ENCODE results near the gene ZNF318.

ZNF318 gene

DNA sequence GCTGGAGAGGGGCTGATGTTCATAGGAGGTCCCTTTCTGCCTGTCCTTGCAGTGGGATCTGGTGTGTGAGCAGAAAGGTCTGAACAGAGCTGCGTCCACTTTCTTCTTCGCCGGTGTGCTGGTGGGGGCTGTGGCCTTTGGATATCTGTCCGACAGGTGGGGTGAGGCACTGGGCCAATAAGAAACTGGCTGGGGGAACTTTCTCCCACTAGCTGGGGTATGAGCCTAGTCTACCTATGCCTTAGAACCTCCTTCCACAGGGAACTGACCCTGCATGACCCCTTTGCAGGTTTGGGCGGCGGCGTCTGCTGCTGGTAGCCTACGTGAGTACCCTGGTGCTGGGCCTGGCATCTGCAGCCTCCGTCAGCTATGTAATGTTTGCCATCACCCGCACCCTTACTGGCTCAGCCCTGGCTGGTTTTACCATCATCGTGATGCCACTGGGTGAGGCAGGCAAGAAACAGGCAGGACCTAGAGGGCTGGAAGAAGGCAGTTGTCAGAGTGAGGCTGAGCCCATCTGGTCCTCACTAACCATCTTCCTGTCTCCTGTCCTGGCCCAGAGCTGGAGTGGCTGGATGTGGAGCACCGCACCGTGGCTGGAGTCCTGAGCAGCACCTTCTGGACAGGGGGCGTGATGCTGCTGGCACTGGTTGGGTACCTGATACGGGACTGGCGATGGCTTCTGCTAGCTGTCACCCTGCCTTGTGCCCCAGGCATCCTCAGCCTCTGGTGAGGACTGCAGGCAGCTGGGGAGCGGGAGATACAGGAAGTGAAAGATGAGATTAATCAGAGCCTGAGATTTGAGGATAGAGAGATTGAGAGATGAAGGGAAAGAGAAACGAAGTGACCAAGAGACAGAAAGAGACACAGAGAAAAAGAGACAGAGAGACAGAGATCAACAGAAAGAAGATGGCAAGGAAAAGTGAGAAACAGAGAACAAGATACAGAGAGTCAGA lies 69.8 kb downstream of the ZNF318 start:
- Histone ChIP-seq H3K4me1 (ENCODE audit: low read length) (no peaks in the 10 kb centered on the region), H4K20me1 (ENCODE audit: insufficient read depth, low read length) (no peaks in the 10 kb centered on the region), H3K9ac (ENCODE audit: low read length) (no peak overlapping the region), H3K4me3 (ENCODE audit: low read length) (no peak overlapping the region), H2AFZ (ENCODE audit: low read length) (no peak overlapping the region), H3K9me2 (replicated peaks; ENCODE audit: insufficient read depth, low read length) (no peaks in the 10 kb centered on the region), H3K79me2 (ENCODE audit: low read length) (no peaks in the 10 kb centered on the region), H3K36me3 (replicated peaks; ENCODE audit: insufficient read depth, low read length) (no peaks in the 10 kb centered on the region), H3K4me2 (ENCODE audit: low read depth, low read length) (no peak overlapping the region), H3K27me3 (replicated peaks; ENCODE audit: insufficient read depth, low read length) (no peaks in the 10 kb centered on the region), H3K27ac (ENCODE audit: low read length) (no peak overlapping the region), H3F3A (ENCODE audit: insufficient read depth, low read length) (no peaks in the 10 kb centered on the region), H3K9me3 (replicated peaks; ENCODE audit: insufficient read depth, low read length) (no peaks in the 10 kb centered on the region)
- no peak for DNase-seq
- no peak for TF ChIP-seq EZH2 (optimal IDR thresholded peaks at IDR 0.05; ENCODE audit: low read depth, low read length)
- TF ChIP-seq, protein P1, sequence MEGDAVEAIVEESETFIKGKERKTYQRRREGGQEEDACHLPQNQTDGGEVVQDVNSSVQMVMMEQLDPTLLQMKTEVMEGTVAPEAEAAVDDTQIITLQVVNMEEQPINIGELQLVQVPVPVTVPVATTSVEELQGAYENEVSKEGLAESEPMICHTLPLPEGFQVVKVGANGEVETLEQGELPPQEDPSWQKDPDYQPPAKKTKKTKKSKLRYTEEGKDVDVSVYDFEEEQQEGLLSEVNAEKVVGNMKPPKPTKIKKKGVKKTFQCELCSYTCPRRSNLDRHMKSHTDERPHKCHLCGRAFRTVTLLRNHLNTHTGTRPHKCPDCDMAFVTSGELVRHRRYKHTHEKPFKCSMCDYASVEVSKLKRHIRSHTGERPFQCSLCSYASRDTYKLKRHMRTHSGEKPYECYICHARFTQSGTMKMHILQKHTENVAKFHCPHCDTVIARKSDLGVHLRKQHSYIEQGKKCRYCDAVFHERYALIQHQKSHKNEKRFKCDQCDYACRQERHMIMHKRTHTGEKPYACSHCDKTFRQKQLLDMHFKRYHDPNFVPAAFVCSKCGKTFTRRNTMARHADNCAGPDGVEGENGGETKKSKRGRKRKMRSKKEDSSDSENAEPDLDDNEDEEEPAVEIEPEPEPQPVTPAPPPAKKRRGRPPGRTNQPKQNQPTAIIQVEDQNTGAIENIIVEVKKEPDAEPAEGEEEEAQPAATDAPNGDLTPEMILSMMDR (IDR thresholded peaks at IDR 0.05; ENCODE audit: low read length), result no peak
- TF ChIP-seq EZH2phosphoT487 (IDR thresholded peaks at IDR 0.05; ENCODE audit: low read length), result no peak

DNA sequence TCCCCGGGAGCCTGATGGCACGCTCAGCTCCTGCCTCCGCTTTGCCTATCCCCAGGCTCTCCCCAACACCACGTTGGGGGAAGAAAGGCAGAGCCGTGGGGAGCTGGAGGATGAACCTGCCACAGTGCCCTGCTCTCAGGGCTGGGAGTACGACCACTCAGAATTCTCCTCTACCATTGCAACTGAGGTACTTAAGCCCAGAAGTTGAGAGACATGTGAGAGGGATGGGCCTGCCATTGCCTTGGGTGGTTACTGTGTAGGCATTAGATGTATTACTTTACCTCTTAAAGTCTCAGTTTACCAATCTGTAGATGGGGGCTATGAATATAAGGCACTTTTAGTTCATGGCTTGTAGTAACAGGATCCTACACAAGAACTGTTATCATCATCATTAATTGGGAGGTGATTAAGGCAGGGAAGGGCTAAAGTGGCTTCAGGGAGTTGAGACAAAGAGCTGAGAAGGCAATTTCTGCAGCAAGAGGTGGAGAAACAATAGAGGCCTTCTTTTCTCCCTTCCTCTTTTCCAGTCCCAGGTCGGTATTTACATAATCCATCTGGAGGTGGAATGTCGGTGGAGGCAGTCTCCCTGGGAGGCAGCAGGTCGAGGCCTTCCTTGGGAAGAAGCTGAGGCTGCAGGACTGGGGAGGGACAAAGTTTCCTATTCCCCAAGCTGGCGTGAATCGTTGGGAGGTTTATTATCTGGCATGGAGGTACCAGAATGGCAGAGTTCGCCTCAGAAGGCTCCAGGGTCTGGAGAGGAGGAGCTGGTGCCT lies 70.7 kb downstream of the ZNF318 start:
- TF ChIP-seq EZH2 (optimal IDR thresholded peaks at IDR 0.05; ENCODE audit: low read depth, low read length), result no peak
- TF ChIP-seq, protein P1 (IDR thresholded peaks at IDR 0.05; ENCODE audit: low read length), result no peak
- TF ChIP-seq EZH2phosphoT487 (IDR thresholded peaks at IDR 0.05; ENCODE audit: low read length), result no peak
- Histone ChIP-seq H3K27ac (ENCODE audit: low read length) (no peak overlapping the region), H3K9ac (ENCODE audit: low read length) (no peak overlapping the region), H3K79me2 (ENCODE audit: low read length) (no peaks in the 10 kb centered on the region), H3K4me1 (ENCODE audit: low read length) (no peaks in the 10 kb centered on the region), H3K27me3 (replicated peaks; ENCODE audit: insufficient read depth, low read length) (no peaks in the 10 kb centered on the region), H3K36me3 (replicated peaks; ENCODE audit: insufficient read depth, low read length) (no peaks in the 10 kb centered on the region), H3K4me3 (ENCODE audit: low read length) (no peak overlapping the region), H3K4me2 (ENCODE audit: low read depth, low read length) (no peak overlapping the region), H2AFZ (ENCODE audit: low read length) (no peak overlapping the region), H3K9me2 (replicated peaks; ENCODE audit: insufficient read depth, low read length) (no peaks in the 10 kb centered on the region), H3F3A (ENCODE audit: insufficient read depth, low read length) (no peaks in the 10 kb centered on the region), H3K9me3 (replicated peaks; ENCODE audit: insufficient read depth, low read length) (no peaks in the 10 kb centered on the region), H4K20me1 (ENCODE audit: insufficient read depth, low read length) (no peaks in the 10 kb centered on the region)
- DNase-seq, result no peak

DNA sequence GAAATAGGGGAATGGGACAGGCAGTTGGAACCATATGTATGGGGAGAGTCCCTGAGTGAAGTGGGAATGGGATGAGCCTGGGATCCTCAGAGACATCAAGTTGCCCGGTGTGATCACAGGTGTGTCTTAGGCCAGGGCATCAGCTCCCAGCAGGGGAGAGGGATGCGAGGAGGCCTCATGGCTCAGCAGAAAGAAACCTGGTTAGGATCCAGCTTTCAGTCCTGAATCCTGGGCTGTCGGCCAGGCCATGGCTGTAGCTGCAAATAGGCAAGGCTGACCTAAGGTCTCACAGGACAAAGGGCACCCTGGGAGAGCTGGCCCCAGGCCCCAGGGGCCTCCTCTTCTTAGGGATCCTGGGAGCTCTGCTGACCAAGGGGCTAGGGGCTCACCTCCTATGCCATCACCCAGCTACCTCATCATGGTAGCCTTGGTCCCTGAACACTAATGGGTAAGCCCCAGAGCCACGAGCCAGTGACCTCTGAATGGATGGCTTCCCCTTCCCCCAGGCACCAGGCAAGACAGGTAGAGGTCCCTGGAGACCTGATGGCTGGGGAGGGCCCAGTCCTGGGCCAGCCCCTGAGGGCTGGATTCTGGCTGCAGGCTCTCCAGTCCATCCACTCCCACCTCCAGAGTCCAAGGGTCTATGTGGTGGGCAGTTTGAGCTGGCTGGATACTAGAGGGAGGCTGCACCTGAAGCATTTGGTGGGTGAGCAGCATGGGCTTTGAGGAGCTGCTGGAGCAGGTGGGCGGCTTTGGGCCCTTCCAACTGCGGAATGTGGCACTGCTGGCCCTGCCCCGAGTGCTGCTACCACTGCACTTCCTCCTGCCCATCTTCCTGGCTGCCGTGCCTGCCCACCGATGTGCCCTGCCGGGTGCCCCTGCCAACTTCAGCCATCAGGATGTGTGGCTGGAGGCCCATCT lies 71.5 kb downstream of the ZNF318 start, which contains the start of gene SLC22A7:
Gene SLC22A7 (plus strand): TSS at position 617 of the 921 bp plus-strand sequence. CDS start 99 bp downstream, at position 716.
- no peak within 1 kb of the TSS for H3K4me3 ChIP-seq (ENCODE audit: low read length)

More for the DNA sequence above, 71.5 kb downstream of the ZNF318 start, which contains the start of gene SLC22A7:
- no peak within 1 kb of the TSS for H2AFZ ChIP-seq (ENCODE audit: low read length)
- DNase-seq, result no peak
- H3K27ac ChIP-seq (ENCODE audit: low read length), result no peak within 1 kb of the TSS
- no peaks in the 10 kb centered on the region for H3K79me2 ChIP-seq (ENCODE audit: low read length)
- no peaks in the 10 kb centered on the region for H3K9me2 ChIP-seq (replicated peaks; ENCODE audit: insufficient read depth, low read length)
- H3K4me2 ChIP-seq (ENCODE audit: low read depth, low read length), result no peak within 1 kb of the TSS
- H3K9me3 ChIP-seq (replicated peaks; ENCODE audit: insufficient read depth, low read length), result no peaks in the 10 kb centered on the region
- H3K4me1 ChIP-seq (ENCODE audit: low read length), result no peaks in the 10 kb centered on the region
- no peaks in the 10 kb centered on the region for H3K27me3 ChIP-seq (replicated peaks; ENCODE audit: insufficient read depth, low read length)
- H3F3A ChIP-seq (ENCODE audit: insufficient read depth, low read length), result no peaks in the 10 kb centered on the region
- H3K36me3 ChIP-seq (replicated peaks; ENCODE audit: insufficient read depth, low read length), result no peaks in the 10 kb centered on the region
- no peaks in the 10 kb centered on the region for H4K20me1 ChIP-seq (ENCODE audit: insufficient read depth, low read length)
- TF ChIP-seq EZH2 (optimal IDR thresholded peaks at IDR 0.05; ENCODE audit: low read depth, low read length) (no peak), EZH2phosphoT487 (IDR thresholded peaks at IDR 0.05; ENCODE audit: low read length) (no peak)
- TF ChIP-seq, protein P1 (IDR thresholded peaks at IDR 0.05; ENCODE audit: low read length), result no peak
- no peak within 1 kb of the TSS for H3K9ac ChIP-seq (ENCODE audit: low read length)

Data from MM.1S (cell line).